Measurements from ENCODE around the gene OR10A6. TPM values are rescaled to one million over a fixed set of nuclear protein-coding genes. Genes with fewer than 3 reads are reported as not detected.

OR10A6 gene
- total RNA-seq, 1 donor from 2014 or later = not detected

DNA sequence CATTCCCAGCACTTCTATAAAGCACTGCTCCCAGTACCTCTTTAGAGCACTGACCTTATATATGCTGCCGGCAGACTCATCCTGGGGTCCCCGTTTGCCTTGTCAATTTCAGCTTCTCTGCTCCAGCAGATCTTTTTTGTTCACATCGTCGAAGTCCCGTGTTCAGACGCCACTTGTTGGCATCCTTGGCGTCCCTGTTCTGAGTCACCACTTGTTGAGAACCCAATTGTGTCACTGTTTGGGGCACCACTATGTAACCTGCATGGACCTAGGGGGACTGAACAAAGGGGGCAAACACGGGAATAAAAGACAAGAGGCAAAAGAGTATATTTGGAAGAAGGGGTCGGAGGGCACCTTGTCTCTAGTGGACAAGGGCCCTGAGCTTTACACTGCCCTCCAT is 25.5 kb downstream of the OR10A6 start:
- peak overlapping the region; percentile 56 to 60 for H3K27ac ChIP-seq
- H3K4me3 ChIP-seq = peak overlapping the region in 1 of 2 donors; percentile 25
- peak in 1 of 2 donors; percentile 56 for DNase-seq (ENCODE audit: low spot score in 2 of 2)
- intact Hi-C loops (cut with DNase I) = loop anchor here (1.0 kb wide), 1 partner anchor 82 kb away; the partner anchor contains the start of gene EIF3F
- no peaks in the 10 kb centered on the region for H3K36me3 ChIP-seq
- H3K27me3 ChIP-seq = no peaks in the 10 kb centered on the region
- TF ChIP-seq, protein P1, sequence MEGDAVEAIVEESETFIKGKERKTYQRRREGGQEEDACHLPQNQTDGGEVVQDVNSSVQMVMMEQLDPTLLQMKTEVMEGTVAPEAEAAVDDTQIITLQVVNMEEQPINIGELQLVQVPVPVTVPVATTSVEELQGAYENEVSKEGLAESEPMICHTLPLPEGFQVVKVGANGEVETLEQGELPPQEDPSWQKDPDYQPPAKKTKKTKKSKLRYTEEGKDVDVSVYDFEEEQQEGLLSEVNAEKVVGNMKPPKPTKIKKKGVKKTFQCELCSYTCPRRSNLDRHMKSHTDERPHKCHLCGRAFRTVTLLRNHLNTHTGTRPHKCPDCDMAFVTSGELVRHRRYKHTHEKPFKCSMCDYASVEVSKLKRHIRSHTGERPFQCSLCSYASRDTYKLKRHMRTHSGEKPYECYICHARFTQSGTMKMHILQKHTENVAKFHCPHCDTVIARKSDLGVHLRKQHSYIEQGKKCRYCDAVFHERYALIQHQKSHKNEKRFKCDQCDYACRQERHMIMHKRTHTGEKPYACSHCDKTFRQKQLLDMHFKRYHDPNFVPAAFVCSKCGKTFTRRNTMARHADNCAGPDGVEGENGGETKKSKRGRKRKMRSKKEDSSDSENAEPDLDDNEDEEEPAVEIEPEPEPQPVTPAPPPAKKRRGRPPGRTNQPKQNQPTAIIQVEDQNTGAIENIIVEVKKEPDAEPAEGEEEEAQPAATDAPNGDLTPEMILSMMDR (IDR thresholded peaks at IDR 0.05) = no peak
- no peaks in the 10 kb centered on the region for H3K9me3 ChIP-seq
- peaks cover 5 to 12% of the 10 kb centered on the region in 2 donors for H3K4me1 ChIP-seq

- Histone ChIP-seq H3K27ac (peak overlapping the region; percentile 56 to 60), H3K4me3 (peak overlapping the region in 1 of 2 donors; percentile 25)
Measured at GRCh38 chr11:7904917-7905316, 26.2 kb downstream of the OR10A6 start.

GRCh38 chr11:7903940-7904339 is 27.1 kb downstream of the OR10A6 start:
- H3K27ac ChIP-seq = no peak overlapping the region
- no peak overlapping the region for H3K4me3 ChIP-seq
- H3K4me1 ChIP-seq = peaks cover 5 to 12% of the 10 kb centered on the region in 2 donors
- H3K36me3 ChIP-seq = no peaks in the 10 kb centered on the region
- no peak for DNase-seq (ENCODE audit: low spot score in 2 of 2)
- no peaks in the 10 kb centered on the region for H3K9me3 ChIP-seq
- intact Hi-C loops (cut with DNase I) = no loop called here
- TF ChIP-seq, protein P1 (IDR thresholded peaks at IDR 0.05) = no peak
- no peaks in the 10 kb centered on the region for H3K27me3 ChIP-seq

More at GRCh38 chr11:7904917-7905316, 26.2 kb downstream of the OR10A6 start:
- H3K9me3 ChIP-seq = no peaks in the 10 kb centered on the region
- intact Hi-C loops (cut with DNase I) = loop anchor here (1.0 kb wide), 1 partner anchor 82 kb away; the partner anchor contains the start of gene EIF3F
- TF ChIP-seq, protein P1 (IDR thresholded peaks at IDR 0.05) = peak in 2 of 3 experiments; percentile 43 to 44
- H3K27me3 ChIP-seq = no peaks in the 10 kb centered on the region
- DNase-seq (ENCODE audit: low spot score in 2 of 2) = no peak
- peaks cover 5 to 12% of the 10 kb centered on the region in 2 donors for H3K4me1 ChIP-seq
- H3K36me3 ChIP-seq = no peaks in the 10 kb centered on the region

- Histone ChIP-seq H3K4me1 (peaks cover 5 to 6% of the 10 kb centered on the region in 2 donors), H3K4me3 (no peak overlapping the region), H3K27me3 (no peaks in the 10 kb centered on the region), H3K9me3 (no peaks in the 10 kb centered on the region), H3K36me3 (no peaks in the 10 kb centered on the region), H3K27ac (no peak overlapping the region)
- TF ChIP-seq, protein P1 (IDR thresholded peaks at IDR 0.05) = no peak
- intact Hi-C loops (cut with DNase I) = no loop called here
- no peak for DNase-seq (ENCODE audit: low spot score in 2 of 2)
Measured at GRCh38 chr11:7901319-7901854, 29.7 kb downstream of the OR10A6 start.

- Histone ChIP-seq H3K27me3 (no peaks in the 10 kb centered on the region), H3K4me1 (peaks cover 0 to 2% of the 10 kb centered on the region in 2 donors), H3K9me3 (no peaks in the 10 kb centered on the region), H3K4me3 (no peak overlapping the region), H3K36me3 (no peaks in the 10 kb centered on the region), H3K27ac (no peak overlapping the region)
- no peak for DNase-seq (ENCODE audit: low spot score in 2 of 2)
- intact Hi-C loops (cut with DNase I) = no loop called here
- TF ChIP-seq, protein P1 (IDR thresholded peaks at IDR 0.05) = no peak
Measured at GRCh38 chr11:7900686-7901085, 30.4 kb downstream of the OR10A6 start.
